HG03439 (cell line): ENCODE results near the gene THOC6.

Experiments used
- ATAC-seq: cut with Tn5 transposase; IDR thresholded peaks from one replicate; pipeline ENCODE4 v1.9.1; 2021; ENCODE audit warnings: mild to moderate bottlenecking, moderate library complexity; ENCODE audit not compliant: unreplicated experiment

Gene THOC6

DNA sequence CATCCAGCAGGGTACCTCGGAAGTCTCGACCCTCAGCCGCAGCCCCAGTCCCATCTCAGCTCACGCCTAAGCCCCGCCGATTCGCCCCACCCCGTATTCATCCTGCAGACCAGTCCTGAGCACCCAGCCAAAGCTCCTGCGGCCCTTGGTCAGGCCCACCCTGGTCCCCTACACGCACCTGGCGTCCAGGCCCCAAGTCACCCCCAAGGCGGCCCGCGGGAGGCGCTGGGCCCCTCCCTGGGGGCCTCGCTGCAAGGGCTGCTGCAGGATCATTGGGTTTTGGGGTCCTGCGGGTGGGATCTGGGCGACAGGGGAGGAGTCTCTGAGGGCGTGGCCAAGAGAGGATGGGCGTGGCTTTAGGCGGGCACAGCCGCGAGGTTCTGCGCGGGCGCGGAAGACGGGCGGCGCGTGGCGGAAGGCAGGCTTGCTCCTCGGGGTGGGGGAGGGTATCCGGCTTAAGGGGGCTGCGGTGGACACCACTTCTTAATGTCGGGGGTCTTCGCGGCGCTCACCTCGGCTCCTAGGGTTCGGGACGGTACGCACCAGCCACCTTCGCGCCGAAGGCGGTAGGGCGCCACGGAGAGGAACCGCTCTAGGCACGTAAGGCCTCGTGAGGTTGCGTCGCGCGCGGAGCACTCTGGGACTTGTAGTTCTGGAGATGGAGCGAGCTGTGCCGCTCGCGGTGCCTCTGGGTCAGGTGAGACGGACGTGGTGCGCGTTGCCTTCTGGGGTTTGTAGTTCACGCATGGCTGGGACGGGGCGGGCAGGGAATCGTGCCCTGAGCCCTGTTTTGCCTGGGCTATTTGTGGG lies at the start of gene THOC6, which contains the start of gene HCFC1R1:
TSS of gene THOC6 (plus strand) at position 367 of the 810 bp plus-strand sequence. CDS start at position 659, 292 bp downstream.
TSS of gene HCFC1R1 (minus strand) at position 274 of the 810 bp plus-strand sequence. CDS start at position 273, 1 bp downstream.
- ATAC-seq: peak; percentile 73

DNA sequence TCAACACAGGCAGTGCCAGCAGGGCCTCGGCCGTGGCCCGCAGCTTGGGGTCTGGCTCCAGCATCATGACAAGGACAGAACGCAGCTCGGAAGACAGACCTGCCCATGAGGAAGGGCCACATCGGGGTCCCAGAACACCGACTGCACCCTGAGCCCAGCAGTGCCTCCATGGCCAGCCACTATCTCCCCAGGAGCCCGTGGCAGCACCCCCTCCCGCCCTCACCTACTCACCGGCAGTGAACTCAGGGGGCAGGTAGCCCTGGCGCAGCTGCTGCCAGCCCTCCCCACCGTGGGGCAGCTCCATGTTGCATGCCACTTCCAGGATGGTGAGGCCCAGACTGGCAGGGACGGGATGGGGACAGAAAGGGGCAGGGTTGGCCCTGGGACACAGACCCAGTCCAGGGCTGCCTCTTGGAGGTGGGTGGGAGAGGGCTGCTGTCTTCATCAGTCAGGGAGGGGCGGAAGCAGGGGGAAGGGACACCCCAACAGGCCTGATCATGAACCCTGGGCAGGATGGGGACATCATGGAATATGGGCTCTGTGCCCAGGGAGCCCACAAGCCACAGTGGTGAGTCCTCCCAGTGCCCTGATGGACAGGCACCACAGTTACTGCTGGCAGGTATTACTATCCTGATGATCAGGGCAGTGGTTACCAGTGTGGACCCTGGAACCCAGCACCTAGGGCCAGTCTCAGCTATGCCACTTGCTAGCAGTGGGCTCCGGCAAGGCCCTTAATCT lies 49.3 kb upstream of the THOC6 start:
- ATAC-seq: no peak

DNA sequence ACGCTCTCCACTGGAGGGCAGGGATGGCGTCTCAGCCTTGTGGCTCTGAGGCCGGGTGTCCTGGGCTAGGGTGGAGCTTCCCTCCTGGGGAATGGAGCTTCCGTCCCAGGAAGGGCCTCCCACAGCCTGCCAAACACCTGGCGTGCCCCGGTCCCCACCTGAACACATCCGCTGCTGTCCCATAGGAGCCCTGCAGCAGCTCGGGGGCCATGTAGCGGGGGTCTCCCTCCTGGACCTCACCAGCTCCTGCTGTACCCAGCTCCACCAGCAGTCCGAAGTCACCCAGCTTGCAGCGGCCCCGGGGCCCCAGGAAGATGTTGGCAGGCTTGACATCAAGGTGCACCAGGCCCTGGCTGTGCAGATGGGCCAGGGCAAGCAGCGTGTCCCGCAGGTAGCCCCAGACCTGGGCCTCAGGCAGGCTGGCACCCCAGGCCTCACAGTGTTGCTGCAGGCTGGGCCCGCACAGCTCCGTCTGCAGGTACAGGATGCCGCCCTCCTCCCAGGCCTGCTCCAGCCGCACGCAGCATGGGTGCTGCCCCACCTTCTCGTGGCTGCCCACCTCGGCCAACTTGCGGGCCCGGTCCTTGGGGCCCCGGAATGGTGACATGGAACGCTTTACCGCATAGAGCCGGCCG lies 48.6 kb upstream of the THOC6 start:
- ATAC-seq: no peak

DNA sequence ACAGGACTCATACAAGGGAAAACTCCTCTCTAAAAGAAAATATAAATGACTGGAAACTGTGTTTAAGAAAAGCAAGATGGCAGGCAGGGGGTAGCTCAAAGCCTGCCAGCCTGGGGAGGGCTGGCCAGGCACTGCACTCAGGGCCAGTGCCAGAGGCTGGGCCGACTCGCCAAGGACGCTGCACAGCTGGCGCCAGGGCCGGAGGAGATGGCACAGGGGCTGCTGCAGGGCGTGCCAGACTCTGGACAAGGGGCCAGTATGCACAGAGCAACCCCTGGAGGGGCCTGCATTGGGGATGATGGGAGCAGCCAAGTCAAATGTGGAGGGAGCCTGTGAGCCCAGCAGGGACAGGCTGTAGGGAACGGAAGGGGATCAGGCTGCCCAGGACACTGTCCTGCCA lies 47.6 kb upstream of the THOC6 start:
- no peak for ATAC-seq

DNA sequence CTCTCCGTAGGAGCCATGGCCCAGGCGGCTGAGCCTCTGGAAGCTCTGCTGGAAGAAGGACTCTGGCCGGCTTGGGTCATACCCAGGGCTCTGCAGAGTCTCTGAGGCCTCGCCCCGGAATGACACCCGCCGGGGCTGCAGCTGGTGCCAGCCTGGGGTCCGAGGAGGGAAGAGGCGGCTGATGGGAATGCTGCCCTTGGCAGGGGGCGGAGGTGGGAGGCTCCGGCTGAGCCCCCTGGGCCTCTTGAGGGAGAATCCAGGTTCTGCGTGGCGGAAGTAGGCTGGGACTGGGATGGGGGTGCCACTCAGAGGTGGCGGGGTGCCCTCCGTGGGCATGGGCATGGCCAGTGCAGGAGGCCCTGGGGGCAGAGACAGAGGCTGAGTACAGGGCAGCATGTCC lies 47.2 kb upstream of the THOC6 start:
- ATAC-seq: no peak

DNA sequence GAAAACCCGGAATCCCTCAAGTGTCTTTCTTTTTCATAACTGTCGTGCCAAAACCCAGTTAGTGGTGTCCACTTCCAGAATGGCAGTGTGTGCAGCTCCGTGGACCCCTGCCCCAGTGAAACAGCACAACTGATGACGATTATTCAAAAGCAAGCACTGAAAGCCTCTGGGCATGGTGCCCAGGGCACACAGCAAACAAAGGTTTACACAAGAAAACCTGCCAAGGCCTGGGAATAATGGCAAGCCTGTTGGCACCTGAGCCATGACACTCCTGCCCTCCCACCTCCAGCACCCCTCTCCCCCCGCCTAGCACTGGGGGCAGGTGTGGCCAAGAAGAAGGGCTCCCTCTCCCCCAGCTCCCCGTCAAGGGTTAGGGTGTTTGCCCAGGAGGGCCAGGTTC lies 46.4 kb upstream of the THOC6 start:
- no peak for ATAC-seq

DNA sequence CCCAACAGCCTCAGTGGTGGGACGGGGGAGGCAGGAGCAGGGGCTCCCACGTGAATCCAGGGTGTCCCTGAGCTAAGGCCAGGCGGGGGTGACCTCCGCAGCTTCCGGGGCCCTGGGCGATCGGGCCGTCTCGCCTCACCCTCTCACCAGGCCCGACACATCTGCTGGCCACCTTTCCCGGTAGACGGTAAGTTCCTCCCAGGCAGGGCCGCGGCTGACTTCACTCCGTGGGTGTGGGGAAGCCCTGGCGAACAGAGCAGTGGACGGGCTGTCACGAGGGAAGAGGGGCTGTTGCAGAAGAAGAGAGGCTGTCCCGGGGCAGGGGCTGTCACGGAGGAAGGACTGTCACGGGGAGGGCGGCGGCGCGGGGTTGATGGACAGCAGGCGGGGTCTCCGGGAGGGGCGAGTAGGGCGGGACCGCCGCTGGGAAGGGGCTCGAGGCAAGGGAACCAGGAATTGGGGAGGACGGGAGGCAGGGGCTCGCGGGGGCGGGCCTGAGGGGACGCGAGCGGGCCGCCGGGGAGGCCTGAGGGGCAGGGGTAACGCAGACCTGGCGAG lies 44.1 kb upstream of the THOC6 start:
- no peak for ATAC-seq

DNA sequence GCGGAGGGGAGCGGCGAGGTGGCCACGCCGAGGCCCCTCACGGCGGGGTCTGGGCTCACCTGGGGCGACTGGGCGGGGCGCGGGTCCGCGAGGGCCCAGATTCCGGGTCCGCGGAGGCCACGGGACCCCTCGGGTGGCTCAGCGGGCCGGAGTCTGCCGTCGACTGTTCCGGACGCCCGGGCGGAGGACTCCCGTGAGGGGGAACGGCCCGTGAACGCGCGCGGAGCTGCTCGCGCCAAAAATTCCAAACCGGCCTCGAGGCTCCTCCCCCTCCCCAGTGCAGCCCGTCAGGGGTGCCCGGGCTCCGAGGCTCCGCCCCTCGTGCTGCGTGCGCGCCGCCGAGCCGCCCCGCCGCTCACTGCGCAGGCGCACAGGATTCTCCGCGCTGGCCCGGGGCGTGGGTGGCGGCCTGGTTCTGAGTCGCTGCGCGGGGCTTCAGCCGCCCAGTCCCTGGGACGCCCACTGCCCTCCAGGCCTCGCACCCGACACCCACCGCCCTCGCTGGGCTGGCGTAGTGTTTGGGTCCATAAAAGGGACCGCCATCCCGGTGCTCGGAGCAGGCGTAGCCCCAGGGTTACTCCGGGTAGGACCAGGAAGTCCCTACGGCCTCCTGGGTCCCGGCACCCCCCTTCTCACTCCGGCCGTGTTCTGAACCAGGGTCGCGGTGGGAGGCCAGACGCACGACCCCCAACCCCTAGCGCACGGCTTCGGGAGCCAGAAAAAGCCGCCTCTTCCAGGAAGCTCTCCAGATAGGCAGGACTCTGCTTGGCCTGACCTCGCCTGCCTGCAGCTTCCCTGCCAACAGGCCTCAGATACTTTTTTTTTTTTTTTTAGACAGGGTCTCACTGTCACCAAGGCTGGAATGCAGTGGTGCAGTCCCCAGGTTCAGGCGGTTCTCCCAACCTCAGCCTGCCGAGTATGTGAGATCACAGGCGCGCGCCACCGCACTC lies 43.3 kb upstream of the THOC6 start, which contains the start of gene PKMYT1:
TSS of gene PKMYT1 (minus strand) at position 220 of the 950 bp plus-strand sequence. CDS start 789 bp downstream, outside the sequence.
- ATAC-seq: peak; percentile 50

DNA sequence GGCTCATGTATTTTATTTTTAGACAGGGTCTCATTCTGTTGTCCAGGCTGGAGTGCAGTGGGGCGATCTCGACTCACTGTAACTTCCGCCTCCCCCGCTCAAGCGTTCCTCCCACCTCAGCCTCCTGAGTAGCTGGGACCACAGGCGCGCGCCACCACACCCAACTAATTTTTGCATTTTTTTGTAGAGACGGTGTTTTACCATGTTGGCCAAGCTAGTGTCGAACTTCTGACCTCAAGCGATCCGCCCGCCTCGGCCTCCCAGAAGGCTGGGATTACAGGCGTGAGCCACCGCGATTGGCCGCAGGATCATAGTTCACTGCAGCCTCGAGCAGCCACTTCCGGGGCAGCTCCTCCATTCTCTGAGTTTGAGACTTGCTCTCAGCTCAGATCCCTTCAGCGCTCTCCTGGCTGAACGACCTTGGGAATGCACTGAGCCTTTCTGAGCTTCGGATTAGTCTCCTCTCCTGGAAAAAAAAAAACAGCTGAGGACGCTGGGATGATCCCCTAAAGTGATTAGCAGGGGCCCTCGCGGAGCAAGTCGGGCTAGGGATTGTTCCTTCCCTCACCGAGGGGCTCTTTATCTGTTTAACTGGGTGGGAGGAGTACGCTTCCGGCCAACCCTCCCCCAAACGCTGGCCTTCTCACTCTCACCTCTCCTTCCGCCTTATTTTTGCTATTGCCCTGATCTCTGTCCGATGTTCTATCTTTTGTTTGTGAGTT lies 42.5 kb upstream of the THOC6 start:
- ATAC-seq: no peak

DNA sequence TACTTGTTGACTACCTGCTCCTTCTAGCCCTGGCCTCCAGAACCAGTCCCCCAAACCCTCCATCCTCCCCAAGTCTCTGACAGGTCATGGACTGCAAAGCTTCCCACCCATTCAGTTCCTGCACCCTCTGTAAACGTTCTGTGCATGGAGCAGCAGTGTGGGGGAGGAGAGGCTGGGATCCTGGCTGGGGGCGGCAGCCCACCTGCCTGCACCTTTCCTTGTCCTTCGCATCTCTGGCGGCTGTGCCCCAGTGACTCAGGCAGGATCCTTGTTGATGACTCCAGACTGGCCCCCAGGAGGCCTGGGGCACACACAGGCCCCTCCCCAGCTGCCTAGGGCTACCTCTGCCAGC lies 42.0 kb upstream of the THOC6 start:
- ATAC-seq: no peak

DNA sequence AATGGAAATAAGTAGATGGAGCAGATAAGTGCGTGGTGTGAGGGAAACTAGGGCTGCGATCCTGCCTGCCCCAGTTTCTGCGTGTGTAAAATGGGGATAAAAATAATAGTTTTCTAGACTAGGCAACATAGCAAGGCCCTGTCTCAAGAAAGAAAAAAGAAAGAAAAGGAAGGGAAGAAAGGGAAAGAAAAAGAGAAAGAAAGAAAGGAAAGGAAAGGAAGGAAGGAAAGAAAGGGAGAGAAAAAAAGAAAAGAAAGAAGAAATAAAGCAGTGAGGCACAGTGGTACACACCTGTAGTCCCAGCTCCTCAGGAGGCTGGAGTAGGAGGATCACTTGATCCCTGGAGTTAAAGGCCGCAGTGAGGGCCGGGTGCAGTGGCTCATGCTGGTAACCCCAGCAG lies 41.4 kb upstream of the THOC6 start:
- ATAC-seq: no peak

DNA sequence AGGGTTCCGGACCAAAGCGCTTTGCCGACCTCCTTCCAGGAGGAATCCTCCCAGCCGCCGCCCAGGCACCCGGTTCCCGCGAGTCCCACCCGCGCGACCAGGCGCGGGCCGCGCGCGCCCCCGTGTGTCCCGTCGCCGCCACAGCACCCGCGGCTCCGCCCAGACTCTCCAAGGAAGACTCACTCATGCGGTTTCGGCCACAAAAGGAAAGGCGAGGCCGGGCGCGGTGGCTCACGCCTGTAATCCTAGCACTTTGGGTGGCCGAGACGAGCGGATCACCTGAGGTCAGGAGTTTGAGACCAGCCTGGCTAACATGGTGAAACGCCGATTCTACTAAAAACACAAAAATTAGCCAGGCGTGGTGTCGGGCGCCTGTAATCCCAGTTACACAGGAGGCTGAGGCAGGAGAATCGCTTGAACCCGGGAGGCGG lies 40.1 kb upstream of the THOC6 start:
- ATAC-seq: peak; percentile 42

DNA sequence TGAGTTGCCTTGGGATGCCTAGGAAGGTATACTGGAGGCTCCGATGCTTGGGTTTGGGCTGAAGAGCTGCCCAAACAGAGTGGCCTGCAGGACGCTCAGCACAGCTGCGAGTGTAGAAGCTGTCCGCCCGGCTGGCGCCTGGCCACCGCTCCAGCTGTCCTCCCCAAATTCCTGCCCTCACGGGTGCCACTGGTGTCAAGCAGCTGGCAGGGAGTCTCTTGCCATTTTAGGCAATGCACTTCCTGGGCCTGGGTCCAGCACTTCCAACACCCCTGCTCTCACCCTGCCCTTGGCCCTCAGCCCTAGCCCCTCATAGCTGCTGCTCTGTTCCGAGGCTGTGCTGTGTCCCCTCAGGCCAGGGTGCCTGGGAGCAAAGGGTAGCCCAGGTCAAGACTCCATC lies 38.4 kb upstream of the THOC6 start:
- no peak for ATAC-seq

DNA sequence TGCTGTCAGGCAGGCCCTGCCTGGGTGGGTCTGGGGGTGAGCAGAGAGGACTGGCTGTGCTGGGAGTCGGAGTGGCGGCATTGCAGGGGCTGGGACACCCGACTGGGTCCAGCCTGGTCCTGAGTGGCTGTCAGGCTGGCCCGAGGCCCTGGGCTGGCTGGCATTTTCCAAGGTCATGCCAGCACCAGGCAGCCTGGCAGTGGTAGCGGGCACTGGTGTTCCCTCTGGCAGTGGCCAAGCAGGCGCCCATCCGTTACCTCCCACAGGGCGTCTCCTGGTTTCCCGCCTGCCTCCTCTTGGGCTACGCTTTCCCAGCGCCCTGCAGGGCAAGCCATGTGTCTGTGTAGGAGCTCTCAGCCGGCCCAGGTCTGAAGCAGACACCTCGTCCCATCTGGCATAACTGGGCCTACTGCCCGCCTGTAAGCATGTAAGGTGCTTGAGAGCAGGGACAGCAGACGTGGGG lies 37.9 kb upstream of the THOC6 start:
- no peak for ATAC-seq

DNA sequence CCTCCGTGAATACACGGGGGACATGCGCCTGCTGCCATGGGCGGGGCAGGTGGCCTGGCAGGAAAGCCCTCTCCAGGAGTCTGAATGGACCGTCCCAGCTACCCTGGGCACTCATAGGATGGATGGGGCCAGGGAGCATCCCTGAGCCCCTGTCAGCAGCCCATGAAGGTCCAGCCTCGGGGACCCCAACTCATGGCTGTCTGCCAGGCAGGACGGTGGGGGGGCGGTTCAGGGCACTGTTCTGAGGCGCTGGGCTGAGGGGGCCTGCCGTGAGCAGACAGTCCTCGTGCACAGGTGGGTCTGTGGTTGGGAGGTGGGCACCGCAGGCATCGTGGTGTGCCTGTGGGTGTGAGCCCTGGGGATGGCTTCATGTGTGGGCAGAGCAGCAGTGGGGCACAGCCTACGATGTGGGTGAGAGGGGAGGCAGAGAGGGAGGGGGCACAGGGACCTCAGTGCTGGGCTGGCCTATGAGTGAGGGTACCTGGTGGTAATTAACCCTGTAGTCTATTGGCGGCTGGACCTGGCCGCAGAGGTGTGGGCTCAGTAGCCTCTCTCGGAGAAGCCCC lies 37.1 kb upstream of the THOC6 start:
- no peak for ATAC-seq

DNA sequence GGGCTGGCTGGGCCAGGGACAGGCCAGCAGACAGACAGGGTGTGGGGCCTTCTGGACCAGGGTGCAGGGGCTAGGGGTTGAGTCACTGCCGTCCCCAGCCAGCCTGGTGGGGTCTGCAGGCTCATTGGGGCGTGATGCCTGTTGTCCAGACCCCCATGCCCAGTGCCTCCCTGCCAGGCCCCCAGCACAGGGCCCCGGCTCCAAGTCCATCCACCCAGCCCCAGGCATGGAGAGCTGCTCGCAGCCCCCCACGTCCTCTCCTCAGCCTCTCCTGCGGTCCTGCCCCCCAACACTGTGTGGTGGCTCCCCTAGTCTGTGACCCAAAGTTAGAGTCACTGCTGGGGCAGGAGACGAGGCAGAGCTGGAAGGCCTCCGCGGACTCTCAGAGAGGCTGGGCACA lies 36.5 kb upstream of the THOC6 start:
- ATAC-seq: no peak

DNA sequence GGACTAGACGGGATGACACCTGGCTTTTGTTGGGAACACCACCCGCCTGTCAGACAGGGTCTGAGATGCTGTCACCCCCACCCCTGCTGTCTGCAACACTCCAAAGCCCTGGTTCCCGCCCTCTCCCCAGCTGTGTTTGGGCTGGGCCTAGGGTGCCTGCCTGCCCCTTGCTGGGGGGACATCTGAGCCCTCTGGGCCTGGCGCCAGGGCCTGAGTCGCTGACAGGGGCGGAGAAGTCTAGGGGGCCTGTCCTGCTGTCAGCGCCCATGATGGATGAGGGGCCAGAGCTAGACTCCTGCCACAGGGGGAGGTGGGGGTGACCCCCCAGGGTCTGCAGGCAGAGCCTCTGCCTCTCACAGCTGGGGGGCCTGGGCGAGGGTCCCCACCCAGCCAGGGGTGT lies 36.0 kb upstream of the THOC6 start:
- ATAC-seq: no peak

DNA sequence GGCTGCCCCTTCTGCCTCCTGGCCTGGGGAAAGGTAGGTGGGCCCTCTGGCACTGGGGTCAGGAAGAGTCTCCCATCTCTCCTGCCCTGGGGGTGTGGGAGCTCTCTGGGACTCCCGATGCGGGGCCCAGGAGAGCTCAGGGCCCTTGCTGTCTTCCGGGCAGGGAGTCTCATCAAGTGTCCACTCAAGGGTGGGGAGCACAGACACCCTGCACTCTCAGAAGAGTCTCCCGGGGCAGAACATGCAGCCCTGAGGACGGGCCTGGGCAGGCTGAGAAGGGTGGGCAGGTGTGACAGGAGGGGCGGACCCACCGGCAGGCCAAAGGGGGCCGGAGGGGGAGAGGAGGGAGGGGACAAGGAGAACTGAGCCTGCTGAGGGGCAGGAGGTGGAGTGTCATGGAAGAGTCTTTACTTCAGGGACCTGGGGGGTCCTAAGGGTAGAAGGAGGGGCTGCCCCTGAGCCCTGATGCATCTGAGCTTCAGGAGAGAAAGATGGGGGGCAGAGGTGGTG lies 35.2 kb upstream of the THOC6 start:
- no peak for ATAC-seq

DNA sequence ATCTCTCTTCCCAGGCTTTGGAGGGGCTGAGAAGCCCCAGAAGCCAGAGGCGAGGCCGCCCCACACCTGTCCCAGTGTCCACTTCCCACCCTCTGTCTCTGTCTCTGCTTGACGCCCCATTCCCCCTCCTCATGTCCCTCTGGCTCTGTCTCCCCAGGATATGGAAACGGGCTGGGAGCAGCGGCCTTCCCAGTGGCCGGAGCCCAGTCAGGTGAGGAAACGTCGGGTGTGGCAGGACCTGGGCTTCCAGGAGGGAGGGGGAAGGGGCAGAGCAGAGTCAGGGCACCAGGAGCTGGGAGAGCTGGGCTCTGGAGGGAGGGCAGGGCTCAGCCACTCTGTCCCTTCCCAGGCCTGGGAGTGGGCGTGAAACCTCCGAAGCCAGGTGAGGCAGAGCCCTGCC lies 32.9 kb upstream of the THOC6 start:
- ATAC-seq: no peak
